WI38 (cell line): ENCODE results near the gene SNX17.

Experiments used
- H3K4me3 ChIP-seq: 2 replicates; pipeline ENCODE4 v1.5.1; 2011; ENCODE audit warnings: low read depth, mild to moderate bottlenecking, control low read depth, low read length
- TF ChIP-seq, protein P1 (sequence below): IDR thresholded peaks from 2 replicates; pipeline ENCODE4 v1.5.1; 2012; ENCODE audit warnings: low read depth, mild to moderate bottlenecking, control low read depth, low read length

SNX17 gene

DNA sequence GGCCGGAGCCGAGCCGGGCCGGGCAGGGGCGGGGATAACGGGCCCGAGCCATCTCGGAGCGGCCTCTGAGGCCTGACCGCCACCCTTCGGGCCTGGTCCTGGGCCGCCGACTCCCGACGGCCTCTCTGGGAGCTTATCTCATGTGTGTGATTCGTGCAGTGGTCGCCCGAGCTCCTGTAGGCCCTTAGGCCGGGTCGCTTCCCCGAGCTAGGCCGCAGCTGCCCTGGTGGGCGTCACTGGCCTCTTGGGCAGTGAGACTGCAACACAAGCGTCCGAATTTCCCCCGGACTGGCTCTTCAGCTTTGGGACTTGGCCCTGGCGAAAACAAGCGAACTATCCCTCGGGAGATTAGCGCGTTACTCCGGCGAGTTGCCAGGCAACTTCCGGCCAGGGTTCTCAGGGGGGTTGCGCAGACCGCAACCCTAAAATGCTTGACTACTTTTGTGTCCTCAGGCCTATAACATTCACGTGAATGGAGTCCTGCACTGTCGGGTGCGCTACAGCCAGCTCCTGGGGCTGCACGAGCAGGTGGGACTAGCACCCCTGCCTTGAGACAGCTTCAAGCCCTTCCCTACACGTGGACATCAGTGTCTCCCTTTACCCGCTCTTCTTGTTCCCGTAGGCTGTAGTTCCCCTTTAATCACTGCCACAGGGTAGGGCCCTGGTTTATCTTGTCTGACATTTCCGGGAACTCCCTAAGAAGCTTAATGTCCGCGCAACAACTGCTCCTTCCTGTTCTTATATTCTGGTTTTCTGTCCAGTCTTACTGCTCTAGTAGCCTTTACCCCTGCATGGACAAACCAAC is 602 bp downstream of the SNX17 start:
- H3K4me3 ChIP-seq: peak overlapping the region; percentile 94
- TF ChIP-seq, protein P1, sequence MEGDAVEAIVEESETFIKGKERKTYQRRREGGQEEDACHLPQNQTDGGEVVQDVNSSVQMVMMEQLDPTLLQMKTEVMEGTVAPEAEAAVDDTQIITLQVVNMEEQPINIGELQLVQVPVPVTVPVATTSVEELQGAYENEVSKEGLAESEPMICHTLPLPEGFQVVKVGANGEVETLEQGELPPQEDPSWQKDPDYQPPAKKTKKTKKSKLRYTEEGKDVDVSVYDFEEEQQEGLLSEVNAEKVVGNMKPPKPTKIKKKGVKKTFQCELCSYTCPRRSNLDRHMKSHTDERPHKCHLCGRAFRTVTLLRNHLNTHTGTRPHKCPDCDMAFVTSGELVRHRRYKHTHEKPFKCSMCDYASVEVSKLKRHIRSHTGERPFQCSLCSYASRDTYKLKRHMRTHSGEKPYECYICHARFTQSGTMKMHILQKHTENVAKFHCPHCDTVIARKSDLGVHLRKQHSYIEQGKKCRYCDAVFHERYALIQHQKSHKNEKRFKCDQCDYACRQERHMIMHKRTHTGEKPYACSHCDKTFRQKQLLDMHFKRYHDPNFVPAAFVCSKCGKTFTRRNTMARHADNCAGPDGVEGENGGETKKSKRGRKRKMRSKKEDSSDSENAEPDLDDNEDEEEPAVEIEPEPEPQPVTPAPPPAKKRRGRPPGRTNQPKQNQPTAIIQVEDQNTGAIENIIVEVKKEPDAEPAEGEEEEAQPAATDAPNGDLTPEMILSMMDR: no peak

DNA sequence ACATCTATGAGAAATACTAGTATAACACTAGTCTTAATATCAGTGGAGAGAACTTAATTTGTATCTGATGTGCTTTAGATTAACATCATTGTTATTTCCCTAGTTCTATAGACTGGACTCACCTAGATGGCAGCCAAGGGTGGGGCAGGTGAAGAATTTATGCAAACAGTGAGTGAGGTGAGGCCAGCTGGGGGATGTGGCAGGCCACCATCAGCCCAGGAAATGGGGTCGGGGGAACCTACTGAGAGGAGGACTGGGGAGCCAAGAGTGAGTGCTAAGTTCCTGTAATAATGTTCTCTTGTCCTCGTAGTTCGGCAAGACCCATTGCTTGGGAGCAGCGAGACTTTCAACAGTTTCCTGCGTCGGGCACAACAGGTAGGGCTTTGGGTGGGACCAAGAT is 2.5 kb downstream of the SNX17 start:
- no peak overlapping the region for H3K4me3 ChIP-seq
- TF ChIP-seq, protein P1: no peak

DNA sequence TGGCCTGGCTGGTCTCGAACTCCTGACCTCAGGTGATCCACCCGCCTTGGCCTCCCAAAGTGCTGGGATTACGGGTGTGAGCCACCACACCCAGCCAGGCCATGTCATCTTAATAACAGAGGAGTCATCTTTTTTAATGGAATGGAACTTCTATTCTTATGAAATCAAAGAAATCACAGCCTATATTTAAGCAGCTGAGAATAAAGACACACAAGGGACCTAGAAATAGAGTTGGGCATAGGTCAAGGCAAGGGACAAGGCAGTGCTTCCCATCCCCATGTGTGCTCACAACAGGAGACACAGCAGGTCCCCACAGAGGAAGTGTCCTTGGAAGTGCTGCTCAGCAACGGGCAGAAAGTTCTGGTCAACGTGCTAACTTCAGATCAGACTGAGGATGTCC is 3.2 kb downstream of the SNX17 start:
- H3K4me3 ChIP-seq: no peak overlapping the region
- TF ChIP-seq, protein P1: no peak

DNA sequence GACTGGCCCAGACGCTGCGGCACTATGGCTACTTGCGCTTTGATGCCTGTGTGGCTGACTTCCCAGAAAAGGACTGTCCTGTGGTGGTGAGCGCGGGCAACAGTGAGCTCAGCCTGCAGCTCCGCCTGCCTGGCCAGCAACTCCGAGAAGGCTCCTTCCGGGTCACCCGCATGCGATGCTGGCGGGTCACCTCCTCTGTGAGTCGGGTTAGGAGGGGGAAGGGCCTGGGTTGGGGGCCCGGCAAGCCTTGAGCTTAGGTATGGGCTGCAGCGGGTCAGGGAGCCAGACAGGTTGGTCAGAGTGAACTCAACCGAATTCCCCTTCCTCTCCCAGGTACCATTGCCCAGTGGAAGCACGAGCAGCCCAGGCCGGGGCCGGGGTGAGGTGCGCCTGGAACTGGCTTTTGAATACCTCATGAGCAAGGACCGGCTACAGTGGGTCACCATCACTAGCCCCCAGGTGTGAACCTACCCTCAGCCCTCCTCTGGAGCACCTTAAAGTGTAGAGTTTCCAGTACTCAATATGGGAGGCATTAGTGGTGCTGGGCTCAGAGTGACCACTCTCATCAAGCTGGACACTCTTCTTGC is 5.2 kb downstream of the SNX17 start:
- H3K4me3 ChIP-seq: no peak overlapping the region
- TF ChIP-seq, protein P1: no peak

DNA sequence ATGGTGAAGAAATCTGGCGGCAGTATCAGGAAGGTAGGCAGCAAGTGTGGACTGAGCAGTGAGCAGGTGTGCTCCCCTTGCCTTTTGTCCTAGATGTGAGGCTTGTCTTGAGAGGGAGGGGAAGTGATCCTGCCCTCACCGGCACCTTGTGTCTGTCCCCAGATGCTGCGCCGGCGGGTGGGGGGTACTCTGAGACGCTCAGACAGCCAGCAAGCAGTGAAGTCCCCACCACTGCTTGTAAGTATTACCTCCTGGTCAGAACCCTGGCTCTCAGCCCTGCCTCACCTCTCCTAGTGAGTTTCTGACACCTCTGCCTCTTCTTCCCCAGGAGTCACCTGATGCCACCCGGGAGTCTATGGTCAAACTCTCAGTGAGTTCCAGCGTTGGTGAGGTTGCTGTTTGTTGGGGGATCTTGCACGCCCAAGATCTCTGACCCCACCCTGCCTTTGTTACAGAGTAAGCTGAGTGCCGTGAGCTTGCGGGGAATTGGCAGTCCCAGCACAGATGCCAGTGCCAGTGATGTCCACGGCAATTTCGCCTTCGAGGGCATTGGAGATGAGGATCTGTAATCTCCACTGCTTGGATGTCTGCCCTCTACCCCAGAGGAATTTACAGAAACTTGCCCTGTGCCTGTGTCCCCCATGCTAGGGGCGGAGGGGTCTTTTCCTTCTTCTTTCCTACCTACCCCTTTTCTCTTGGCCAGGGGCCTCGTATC is 5.9 kb downstream of the SNX17 start:
- no peak overlapping the region for H3K4me3 ChIP-seq
- TF ChIP-seq, protein P1: no peak

DNA sequence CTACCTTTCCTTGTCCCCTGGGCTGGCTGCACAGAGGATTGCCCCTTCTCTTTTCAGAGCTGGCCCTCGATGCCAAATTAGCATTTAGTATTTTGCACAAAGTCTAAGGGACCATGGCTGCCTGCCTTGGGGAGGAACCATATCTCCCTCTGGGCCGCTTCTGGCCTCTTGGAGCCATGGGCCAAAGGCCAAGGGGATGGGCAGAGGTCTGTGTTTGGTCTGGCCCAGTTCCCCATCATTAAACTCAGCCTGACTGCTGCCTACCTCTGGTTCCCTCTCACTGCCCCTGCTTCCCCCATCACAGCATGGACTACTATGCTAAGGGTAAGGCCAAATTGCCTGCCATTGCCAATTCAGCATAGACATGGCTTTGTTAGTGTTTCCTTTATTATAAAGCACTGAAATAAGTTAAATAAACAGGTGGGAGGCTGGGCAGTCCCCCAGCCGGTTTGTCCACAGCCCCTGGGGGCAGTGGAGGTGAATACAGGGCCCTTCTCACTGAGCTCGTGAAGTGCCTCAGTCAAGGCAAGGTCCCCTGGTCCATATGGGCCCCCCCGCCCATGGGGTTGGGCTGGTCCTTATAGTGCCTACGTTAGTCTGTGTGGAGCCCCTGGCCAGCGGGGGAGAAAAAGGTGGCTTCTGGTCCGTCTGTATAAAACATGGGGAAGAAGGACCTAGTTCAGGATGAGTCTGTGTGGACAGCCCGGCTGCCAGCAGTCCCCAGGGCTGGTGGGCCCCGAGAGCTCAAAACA is 6.6 kb downstream of the SNX17 start:
- H3K4me3 ChIP-seq: no peak overlapping the region
- TF ChIP-seq, protein P1: no peak
